ENCODE data around the gene AGPAT4.

The AGPAT4 gene

GRCh38 chr6:161281092-161281491 lies 7.2 kb upstream of the AGPAT4 start:
- DNase-seq = no peak

GRCh38 chr6:161279677-161280415 lies 6.0 kb upstream of the AGPAT4 start:
- no peak for DNase-seq

- no peak for DNase-seq
Measured at GRCh38 chr6:161276605-161277155, 2.8 kb upstream of the AGPAT4 start.

- DNase-seq = no peak
Measured at GRCh38 chr6:161274898-161275297, 1.0 kb upstream of the AGPAT4 start.

GRCh38 chr6:161274488-161274858 lies 612 bp upstream of the AGPAT4 start:
- DNase-seq = no peak

GRCh38 chr6:161273274-161273751 lies 548 bp downstream of the AGPAT4 start:
- peak; percentile 33 for DNase-seq

GRCh38 chr6:161272635-161273273 lies 1.1 kb downstream of the AGPAT4 start:
- no peak for DNase-seq

- DNase-seq = no peak
Measured at GRCh38 chr6:161271343-161272030, 2.4 kb downstream of the AGPAT4 start.

GRCh38 chr6:161270116-161270515 lies 3.7 kb downstream of the AGPAT4 start:
- DNase-seq = no peak

- no peak for DNase-seq
Measured at GRCh38 chr6:161269310-161269709, 4.6 kb downstream of the AGPAT4 start.

GRCh38 chr6:161268531-161269210 lies 5.2 kb downstream of the AGPAT4 start:
- no peak for DNase-seq

GRCh38 chr6:161266513-161267230 lies 7.2 kb downstream of the AGPAT4 start:
- DNase-seq = no peak

- no peak for DNase-seq
Measured at GRCh38 chr6:161265975-161266374, 7.9 kb downstream of the AGPAT4 start.

- DNase-seq = no peak
Measured at GRCh38 chr6:161265554-161265953, 8.3 kb downstream of the AGPAT4 start.

- no peak for DNase-seq
Measured at GRCh38 chr6:161264181-161264580, 9.7 kb downstream of the AGPAT4 start.

- DNase-seq = no peak
Measured at GRCh38 chr6:161261816-161262215, 12.0 kb downstream of the AGPAT4 start.

GRCh38 chr6:161261325-161261724 lies 12.5 kb downstream of the AGPAT4 start:
- no peak for DNase-seq

GRCh38 chr6:161259302-161259701 lies 14.6 kb downstream of the AGPAT4 start:
- no peak for DNase-seq

- DNase-seq = no peak
Measured at GRCh38 chr6:161257793-161258457, 15.9 kb downstream of the AGPAT4 start.

- no peak for DNase-seq
Measured at GRCh38 chr6:161256407-161256806, 17.5 kb downstream of the AGPAT4 start.

GRCh38 chr6:161255518-161255917 lies 18.3 kb downstream of the AGPAT4 start:
- no peak for DNase-seq

Data from NCI-H2227 treated with DMSO at 0.1 percent for 48 hours (cell line).